Cardiac muscle cell (in vitro differentiated cells and primary cell): ENCODE measurements around the gene QPCT. TPM values are rescaled to one million over a fixed set of nuclear protein-coding genes. Genes with fewer than 3 reads are reported as not detected.
"Not testable (repeated sequence)": the region's sequence is repeated elsewhere in the genome, so short reads cannot be mapped to it uniquely, and the experiment has no call there.

Experiments
- DNase-seq, 2 donors: peaks; one replicate each; pipeline versions ENCODE4 v3.0.0 to v3.0.0-alpha.2; 2010 to 2017; ENCODE audit warnings: low read depth in 1 of 2, low spot score in 1 of 2
- H3K27ac ChIP-seq: fragments of 200-600 bp; sonication (generic); 2 replicates; pipeline ENCODE4 v1.5.1; 2016
- H3K27me3 ChIP-seq: fragments of 200-600 bp; sonication (generic); 2 replicates; pipeline ENCODE4 v1.6.0; 2016; ENCODE audit warnings: control low read depth
- H3K36me3 ChIP-seq: fragments of 200-600 bp; sonication (generic); 2 replicates; pipeline ENCODE4 v1.5.1; 2016; ENCODE audit warnings: control low read depth
- H3K4me1 ChIP-seq: fragments of 200-600 bp; sonication (generic); 2 replicates; pipeline ENCODE4 v1.8.1; 2017; ENCODE audit warnings: low read depth, mild to moderate bottlenecking, mixed run types
- H3K4me3 ChIP-seq: fragments of 200-600 bp; sonication (generic); 2 replicates; pipeline ENCODE4 v1.5.1; 2016; ENCODE audit warnings: mild to moderate bottlenecking
- H3K9me3 ChIP-seq: fragments of 200-600 bp; sonication (generic); 2 replicates; pipeline ENCODE4 v1.5.1; 2017; ENCODE audit warnings: low read depth, mild to moderate bottlenecking, control low read depth
- CTCF ChIP-seq: IDR thresholded peaks from 2 replicates; pipeline ENCODE4 v1.5.1; 2012; ENCODE audit warnings: low read depth, mild to moderate bottlenecking, low read length
- polyA plus RNA-seq: library from polyadenylated mRNA; unstranded; fragments of >200 nt; fragmentation: Nextera tagmentation; extraction: Ambion mirVana; gene quantifications from 2 replicates; pipeline ENCODE4 v1.2.1, GENCODE V29; 2016
- total RNA-seq: library from RNA; depleted of rRNA; stranded (reverse); fragments of >200 nt; gene quantifications from 2 replicates; pipeline ENCODE4 v1.2.3, GENCODE V29; 2016

The QPCT gene
- total and polyA plus RNA-seq, 2 experiments from 2014 or later: 0.33 TPM; not detected in 1

GRCh38 chr2:37378411-37378810, 34.0 kb downstream of the QPCT start:
- H3K36me3 ChIP-seq: no peaks in the 10 kb centered on the region
- H3K4me1 ChIP-seq: no peaks in the 10 kb centered on the region
- H3K27ac ChIP-seq: no peak overlapping the region
- no peaks in the 10 kb centered on the region for H3K27me3 ChIP-seq
- H3K9me3 ChIP-seq: no peaks in the 10 kb centered on the region
- TF ChIP-seq CTCF: no peak
- H3K4me3 ChIP-seq: no peak overlapping the region
- peak in 1 of 2 donors; percentile 73 for DNase-seq

- Histone ChIP-seq H3K27ac (no peak overlapping the region), H3K27me3 (no peaks in the 10 kb centered on the region), H3K4me1 (no peaks in the 10 kb centered on the region), H3K9me3 (no peaks in the 10 kb centered on the region), H3K4me3 (no peak overlapping the region), H3K36me3 (no peaks in the 10 kb centered on the region)
- DNase-seq: peak in 1 of 2 donors; percentile 12
- no peak for TF ChIP-seq CTCF
Measured at GRCh38 chr2:37379881-37380296, 35.5 kb downstream of the QPCT start.

GRCh38 chr2:37380787-37381186, 36.4 kb downstream of the QPCT start:
- not testable (repeated sequence) for H3K36me3 ChIP-seq, H3K9me3 ChIP-seq, H3K27me3 ChIP-seq, H3K4me1 ChIP-seq, H3K4me3 ChIP-seq, DNase-seq, H3K27ac ChIP-seq

GRCh38 chr2:37384261-37384660, 39.8 kb downstream of the QPCT start:
- H3K27ac ChIP-seq, H3K36me3 ChIP-seq, H3K9me3 ChIP-seq, H3K27me3 ChIP-seq, H3K4me3 ChIP-seq, H3K4me1 ChIP-seq: not testable (repeated sequence)
- peak in 1 of 2 donors; percentile 67 for DNase-seq

- no peaks in the 10 kb centered on the region for H3K4me1 ChIP-seq
- no peaks in the 10 kb centered on the region for H3K27me3 ChIP-seq
- DNase-seq: peak in 1 of 2 donors; percentile 24
- no peaks in the 10 kb centered on the region for H3K36me3 ChIP-seq
- no peak overlapping the region for H3K27ac ChIP-seq
- no peak for TF ChIP-seq CTCF
- no peaks in the 10 kb centered on the region for H3K9me3 ChIP-seq
- no peak overlapping the region for H3K4me3 ChIP-seq
Measured at GRCh38 chr2:37387148-37387835, 42.9 kb downstream of the QPCT start.

GRCh38 chr2:37388074-37388473, 43.6 kb downstream of the QPCT start:
- Histone ChIP-seq H3K27me3 (no peaks in the 10 kb centered on the region), H3K27ac (no peak overlapping the region), H3K4me3 (no peak overlapping the region), H3K9me3 (no peaks in the 10 kb centered on the region), H3K4me1 (no peaks in the 10 kb centered on the region), H3K36me3 (no peaks in the 10 kb centered on the region)
- DNase-seq: peak in 1 of 2 donors; percentile 69
- TF ChIP-seq CTCF: no peak
